Stimulated activated CD8-positive, alpha-beta memory T cell treated with anti-CD3 and anti-CD28 coated beads, Interleukin-4, amount 100 ng/mL, for 1 hour (primary cell): ENCODE measurements around the gene HSPA12B.

Experiments used
- DNase-seq, 2 donors: peaks; one replicate each; pipeline ENCODE4 v3.0.0-alpha.2; 2020; ENCODE audit warnings: low read depth in 2 of 2, low spot score in 1 of 2

Gene HSPA12B

GRCh38 chr20:3729378-3729777 is 3.1 kb upstream of the HSPA12B start:
- DNase-seq, result no peak

DNA sequence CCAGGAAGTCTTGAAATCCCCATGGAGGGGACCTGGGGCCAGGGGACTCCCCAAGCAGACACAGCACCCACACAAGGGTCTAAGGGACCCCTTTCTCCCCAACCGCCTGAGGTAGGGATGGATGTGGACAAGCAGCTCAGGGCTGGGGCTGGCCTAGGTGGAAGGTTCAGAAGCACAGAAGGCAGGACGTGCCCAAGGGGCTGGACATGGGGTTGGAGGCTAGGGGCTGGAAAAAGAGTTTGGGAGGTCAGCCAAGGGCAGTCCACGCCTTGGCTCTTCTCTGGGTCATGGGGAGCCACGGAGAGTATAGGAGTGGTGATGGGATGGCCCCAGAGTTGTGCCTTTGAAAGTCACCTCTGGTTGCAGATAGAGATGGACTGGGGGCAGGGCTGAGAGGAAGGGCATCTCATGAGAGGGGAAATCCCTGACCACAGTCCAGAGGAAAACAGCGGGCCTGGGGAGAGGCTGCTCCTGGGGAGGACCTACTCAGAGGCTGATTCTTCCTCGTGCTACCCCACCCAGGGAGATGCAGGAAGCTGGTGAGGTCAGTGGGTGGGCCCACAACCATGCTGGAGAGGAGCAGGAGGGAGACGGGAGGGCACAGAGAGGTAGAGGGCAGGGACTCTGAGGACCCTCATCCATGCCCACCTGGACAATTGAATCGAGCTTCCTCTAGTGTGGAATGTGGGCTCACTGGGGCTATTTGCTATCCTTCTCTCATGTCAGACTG is 2.5 kb upstream of the HSPA12B start:
- no peak for DNase-seq

DNA sequence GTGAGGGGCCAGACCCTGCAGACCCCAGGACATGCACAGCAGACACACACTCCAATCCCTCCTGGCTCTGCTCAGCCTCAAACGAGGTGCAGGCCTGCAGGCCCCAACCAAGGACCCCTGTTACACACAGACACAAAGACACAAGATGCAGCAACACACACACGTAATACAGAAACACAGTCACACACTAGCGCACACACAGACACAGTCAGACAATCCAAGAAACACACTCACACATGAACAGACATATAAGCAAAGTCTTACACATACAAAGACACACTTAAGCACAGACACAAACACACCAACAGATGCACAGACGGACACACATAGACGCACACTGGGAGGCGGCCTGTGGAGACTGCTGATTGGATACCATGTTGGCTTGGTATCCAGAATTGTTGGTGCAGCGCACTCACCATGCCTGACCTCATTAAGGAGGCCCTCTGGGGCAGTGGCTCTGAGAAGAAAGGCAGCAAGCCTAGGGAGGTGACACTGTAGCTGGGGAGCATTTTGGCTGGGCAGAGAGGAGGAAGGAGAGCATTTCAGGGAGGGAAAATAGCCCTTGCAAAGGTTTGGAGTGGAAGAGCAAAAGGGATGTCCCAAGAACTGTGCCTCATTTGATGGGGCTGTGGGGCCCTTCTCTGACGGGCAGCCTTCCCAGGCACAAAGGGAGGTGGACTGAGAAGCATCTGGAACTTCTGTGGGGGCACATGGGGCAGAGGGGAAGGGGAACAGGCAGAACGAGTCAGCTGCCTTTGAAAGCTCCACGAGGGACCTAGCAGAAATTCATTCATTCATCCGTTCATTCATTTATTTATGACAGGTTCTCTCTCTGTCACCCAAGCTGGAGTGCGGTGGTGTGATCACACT is 1.4 kb upstream of the HSPA12B start:
- DNase-seq, result no peak

- no peak for DNase-seq
Measured at GRCh38 chr20:3731944-3732326, 550 bp upstream of the HSPA12B start.

DNA sequence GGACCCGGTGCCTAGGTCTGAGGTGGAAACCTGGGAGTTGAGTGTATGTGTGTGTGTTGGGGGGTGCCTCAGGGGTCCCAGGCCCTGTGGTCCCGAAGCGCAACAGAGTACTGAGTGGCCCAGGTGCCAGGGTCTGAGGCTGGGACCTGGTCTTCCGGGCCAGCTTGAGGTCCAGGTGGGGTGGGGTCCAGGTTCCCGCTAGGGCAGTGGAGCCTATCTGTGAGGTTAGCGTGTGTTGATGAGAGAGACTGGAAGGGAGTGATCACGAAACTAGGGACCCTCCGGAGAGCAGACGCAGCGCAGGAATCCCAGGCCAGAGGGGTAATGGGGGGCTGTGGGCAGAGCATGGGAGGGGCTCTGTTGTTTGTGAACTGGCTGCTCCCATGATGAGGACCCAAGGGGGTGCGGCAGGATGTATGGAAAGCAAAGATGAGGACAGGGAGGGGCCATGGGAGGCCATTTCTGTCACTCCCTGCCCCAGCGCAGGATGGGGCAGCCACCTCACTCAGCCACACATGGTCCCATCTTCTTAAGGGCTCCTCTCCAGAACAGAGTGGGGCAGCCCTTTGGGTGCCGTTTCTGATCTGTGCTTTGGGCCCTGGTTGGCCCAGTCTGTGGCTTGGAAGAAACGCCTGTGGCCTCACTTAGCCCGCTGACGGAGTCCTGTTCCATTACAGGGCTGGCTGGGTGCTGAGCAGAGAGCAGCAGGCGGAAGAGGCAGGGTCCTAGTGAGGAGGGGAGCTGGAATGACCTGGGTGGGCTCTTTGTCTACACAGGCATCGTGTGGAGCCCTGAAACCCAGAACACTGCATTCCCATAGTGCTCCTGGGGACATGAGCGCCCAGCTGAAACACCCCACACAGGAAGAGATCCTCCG is 872 bp downstream of the HSPA12B start:
- no peak for DNase-seq

DNA sequence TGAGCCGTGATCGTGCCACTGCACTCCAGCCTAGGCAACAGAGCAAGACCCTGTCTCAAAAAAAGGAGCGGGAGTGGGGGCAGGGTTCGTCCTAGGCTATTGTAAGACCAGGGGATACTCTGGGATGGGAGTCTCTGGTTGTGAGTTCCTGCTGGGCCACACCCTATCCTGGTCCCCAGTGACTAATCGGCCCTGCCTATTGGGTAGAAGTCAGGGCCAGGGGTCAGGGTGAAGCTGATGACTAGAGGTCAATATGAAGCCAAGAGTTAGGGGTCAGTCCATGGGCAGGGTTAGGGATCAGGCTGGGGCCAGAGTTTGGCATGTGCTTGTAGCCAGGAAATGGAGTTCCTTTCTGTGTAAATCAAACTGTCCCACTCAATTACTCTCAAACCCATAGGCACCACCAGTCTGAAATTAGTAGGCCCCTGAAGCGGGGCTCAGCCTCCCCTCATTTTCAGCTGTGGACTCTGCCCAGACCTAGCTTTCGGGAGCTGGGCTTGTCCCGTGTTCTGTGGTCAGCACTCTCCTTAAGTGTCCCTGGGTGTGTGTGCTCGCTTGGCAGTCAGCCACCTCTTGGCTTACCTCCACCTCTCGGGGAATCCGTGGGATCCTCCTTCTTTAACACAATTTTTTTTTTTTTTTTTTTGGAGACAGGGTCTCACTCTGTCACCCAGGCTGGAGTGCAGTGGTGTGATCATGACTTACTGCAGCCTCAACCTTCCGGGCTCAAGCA is 1.8 kb downstream of the HSPA12B start:
- DNase-seq, result no peak

DNA sequence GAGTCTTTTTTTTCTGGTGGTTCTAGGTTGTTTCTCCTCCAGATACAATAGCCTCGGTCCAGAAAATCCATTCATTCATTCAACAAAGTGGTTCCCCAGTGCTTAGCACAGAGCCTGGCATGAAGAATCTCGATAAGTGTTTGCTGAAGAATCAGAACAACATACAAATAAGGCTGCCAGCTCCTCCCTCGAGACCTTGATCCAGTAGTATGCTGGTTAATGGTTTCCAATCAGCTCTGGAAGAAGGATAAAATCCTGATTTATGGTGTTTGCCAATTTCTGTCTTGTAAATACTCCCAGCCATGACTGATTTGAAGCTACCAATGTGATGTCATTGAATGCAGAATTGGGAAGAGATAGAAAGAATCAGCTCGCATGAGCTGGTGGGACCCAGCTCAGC is 3.3 kb downstream of the HSPA12B start:
- DNase-seq, result no peak

DNA sequence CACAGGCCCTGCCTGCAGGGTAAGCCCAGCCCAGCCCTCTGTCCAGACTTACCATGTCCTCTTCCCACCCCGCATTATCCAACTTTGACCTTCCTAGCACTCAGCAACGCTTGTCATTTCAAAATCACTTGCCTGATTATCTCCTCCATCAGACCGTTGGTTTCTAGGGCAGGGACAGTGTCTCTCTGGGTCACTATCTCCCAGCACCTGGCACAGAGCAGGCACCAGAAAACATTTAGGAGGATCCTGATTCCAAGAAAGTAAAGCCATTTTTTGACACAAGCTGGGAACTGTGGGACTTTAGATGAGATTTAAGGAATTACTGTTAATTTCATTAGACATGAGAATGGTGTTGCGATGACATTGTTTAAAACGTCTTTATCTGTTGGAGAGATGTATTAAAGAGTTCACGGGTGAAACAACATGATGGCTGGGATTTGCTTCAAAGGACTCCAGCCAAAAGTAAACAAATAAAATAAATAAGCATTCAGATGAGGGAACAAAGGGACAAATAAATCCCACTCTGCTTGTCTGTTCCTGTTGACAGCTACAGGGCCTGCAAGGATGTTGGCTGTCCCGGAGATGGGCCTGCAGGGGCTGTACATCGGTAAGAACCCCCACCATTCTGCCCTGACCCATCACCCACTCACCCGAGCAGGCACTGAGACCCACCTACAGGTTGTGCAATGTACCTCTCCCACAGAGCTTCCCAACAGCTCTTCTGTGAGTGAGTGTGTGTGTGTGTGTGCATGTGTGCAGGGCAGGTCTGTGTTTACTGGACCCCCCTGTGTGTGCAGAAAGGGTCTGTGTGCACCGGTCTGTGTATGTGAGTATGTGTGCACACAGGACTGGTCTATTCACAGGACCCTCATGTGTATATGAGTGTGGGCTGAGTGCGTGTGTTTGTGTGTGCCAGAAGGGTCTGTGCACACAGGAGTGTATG is 5.9 kb downstream of the HSPA12B start:
- DNase-seq, result no peak

- no peak for DNase-seq
Measured at GRCh38 chr20:3739054-3739925, 6.8 kb downstream of the HSPA12B start.

- DNase-seq, result no peak
Measured at GRCh38 chr20:3739926-3740451, 7.5 kb downstream of the HSPA12B start.

GRCh38 chr20:3740615-3741301 is 8.3 kb downstream of the HSPA12B start:
- DNase-seq, result no peak

DNA sequence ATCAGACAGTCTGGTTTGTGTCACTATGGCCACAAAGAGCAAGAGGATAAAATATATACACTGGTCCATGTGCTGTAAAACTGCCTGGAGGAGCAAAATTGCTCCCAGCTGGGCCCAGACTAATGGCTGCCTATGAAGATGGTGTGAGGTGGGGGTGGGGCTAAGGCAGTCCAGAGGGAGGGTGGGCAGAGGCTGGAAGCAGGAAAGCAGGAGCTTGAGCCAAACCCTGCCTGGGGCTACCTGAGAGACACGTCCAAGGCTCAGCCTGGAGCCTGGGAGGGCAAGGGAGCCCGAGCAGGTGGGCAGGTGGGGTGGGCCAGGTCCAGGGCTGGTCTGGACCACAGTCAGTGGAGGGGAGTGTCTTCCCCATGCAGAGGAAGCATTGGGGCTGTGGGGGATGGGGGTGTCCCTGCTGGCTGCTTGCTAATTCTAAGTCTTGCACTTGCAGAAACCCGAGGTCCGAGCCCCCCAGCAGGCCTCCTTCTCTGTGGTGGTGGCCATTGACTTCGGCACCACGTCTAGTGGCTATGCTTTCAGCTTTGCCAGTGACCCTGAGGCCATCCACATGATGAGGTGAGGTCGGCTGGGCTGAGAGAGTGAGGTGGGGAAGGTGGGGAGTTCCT is 9.5 kb downstream of the HSPA12B start:
- no peak for DNase-seq

GRCh38 chr20:3743251-3743650 is 10.8 kb downstream of the HSPA12B start:
- DNase-seq, result no peak

DNA sequence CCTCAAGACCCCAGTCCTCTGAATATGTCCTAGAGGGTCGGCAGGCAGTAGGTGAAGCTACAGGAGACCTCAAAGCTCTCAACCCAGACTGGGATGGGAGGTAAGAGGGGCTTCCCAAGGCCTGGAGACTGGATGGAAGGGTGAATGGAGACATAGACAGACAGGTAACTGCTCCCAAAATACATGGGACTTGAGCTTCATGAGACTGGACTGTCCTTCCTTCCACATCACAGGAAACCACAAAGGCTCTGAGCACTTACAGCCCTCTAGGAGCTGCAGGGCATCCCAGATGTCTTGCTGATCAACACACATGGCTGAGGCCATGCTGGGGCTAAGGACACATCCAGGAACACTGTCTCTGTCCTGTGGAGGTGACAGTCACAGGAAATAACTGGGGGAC is 11.6 kb downstream of the HSPA12B start:
- no peak for DNase-seq

GRCh38 chr20:3744806-3745685 is 12.6 kb downstream of the HSPA12B start:
- DNase-seq, result peak in 1 of 2 donors; percentile 39

- DNase-seq, result no peak
Measured at GRCh38 chr20:3745686-3746173, 13.2 kb downstream of the HSPA12B start.
